Effector memory CD4-positive, alpha-beta T cell (primary cell): ENCODE results near the gene CCDC85C.

ENCODE experiments used
- DNase-seq, 3 donors: peaks; one replicate each; pipeline ENCODE4 v3.0.0-alpha.2; 2020
- H3K27ac ChIP-seq: 2 replicates; pipeline ENCODE4 v1.7.0; 2013; ENCODE audit warnings: mild to moderate bottlenecking, low read length, moderate library complexity; ENCODE audit not compliant: insufficient read depth, poor library complexity, severe bottlenecking
- H3K27me3 ChIP-seq: replicated peaks from 2 replicates; pipeline ENCODE4 v1.7.0; 2013; ENCODE audit warnings: mild to moderate bottlenecking, low read length; ENCODE audit not compliant: insufficient read depth, control insufficient read depth, poor library complexity, severe bottlenecking
- H3K36me3 ChIP-seq: 2 replicates; pipeline ENCODE4 v1.7.0; 2013; ENCODE audit warnings: mild to moderate bottlenecking, low read length, moderate library complexity; ENCODE audit not compliant: control insufficient read depth, insufficient read depth
- H3K4me1 ChIP-seq: 2 replicates; pipeline ENCODE4 v1.7.0; 2013; ENCODE audit warnings: low read length, mild to moderate bottlenecking; ENCODE audit not compliant: control insufficient read depth, insufficient read depth, poor library complexity, severe bottlenecking
- H3K4me3 ChIP-seq: 2 replicates; pipeline ENCODE4 v1.7.0; 2013; ENCODE audit warnings: low read length, low read depth, mild to moderate bottlenecking; ENCODE audit not compliant: insufficient read depth, poor library complexity, severe bottlenecking
- H3K9me3 ChIP-seq: 2 replicates; pipeline ENCODE4 v1.7.0; 2013; ENCODE audit warnings: mild to moderate bottlenecking, low read length, moderate library complexity; ENCODE audit not compliant: control insufficient read depth

Gene CCDC85C

GRCh38 chr14:99548871-99549515 lies 55.0 kb downstream of the CCDC85C start:
- Histone ChIP-seq H3K9me3 (no peaks in the 10 kb centered on the region), H3K27me3 (no peaks in the 10 kb centered on the region), H3K27ac (no peak overlapping the region), H3K4me3 (no peak overlapping the region), H3K36me3 (no peaks in the 10 kb centered on the region), H3K4me1 (no peaks in the 10 kb centered on the region)
- no peak for DNase-seq

GRCh38 chr14:99548255-99548654 lies 55.8 kb downstream of the CCDC85C start:
- no peak overlapping the region for H3K4me3 ChIP-seq
- no peak overlapping the region for H3K27ac ChIP-seq
- no peak for DNase-seq
- no peaks in the 10 kb centered on the region for H3K27me3 ChIP-seq
- H3K9me3 ChIP-seq, result no peaks in the 10 kb centered on the region
- H3K4me1 ChIP-seq, result no peaks in the 10 kb centered on the region
- H3K36me3 ChIP-seq, result no peaks in the 10 kb centered on the region

GRCh38 chr14:99546234-99546879 lies 57.6 kb downstream of the CCDC85C start:
- no peak for DNase-seq

GRCh38 chr14:99545586-99545985 lies 58.4 kb downstream of the CCDC85C start:
- Histone ChIP-seq H3K27ac (no peak overlapping the region), H3K27me3 (no peaks in the 10 kb centered on the region), H3K9me3 (no peaks in the 10 kb centered on the region), H3K36me3 (no peaks in the 10 kb centered on the region), H3K4me3 (no peak overlapping the region), H3K4me1 (no peaks in the 10 kb centered on the region)
- DNase-seq, result no peak

More at GRCh38 chr14:99546234-99546879, 57.6 kb downstream of the CCDC85C start:
- H3K9me3 ChIP-seq, result no peaks in the 10 kb centered on the region
- no peak overlapping the region for H3K4me3 ChIP-seq
- H3K27me3 ChIP-seq, result no peaks in the 10 kb centered on the region
- no peaks in the 10 kb centered on the region for H3K4me1 ChIP-seq
- H3K27ac ChIP-seq, result no peak overlapping the region
- no peaks in the 10 kb centered on the region for H3K36me3 ChIP-seq

- H3K9me3 ChIP-seq, result no peaks in the 10 kb centered on the region
- H3K27me3 ChIP-seq, result no peaks in the 10 kb centered on the region
- no peaks in the 10 kb centered on the region for H3K4me1 ChIP-seq
- DNase-seq, result no peak
- H3K27ac ChIP-seq, result no peak overlapping the region
- H3K36me3 ChIP-seq, result no peaks in the 10 kb centered on the region
- H3K4me3 ChIP-seq, result no peak overlapping the region
These were observed 59.0 kb downstream of the CCDC85C start for GRCh38 chr14:99544991-99545390.

- H3K9me3 ChIP-seq, result no peaks in the 10 kb centered on the region
- H3K27ac ChIP-seq, result no peak overlapping the region
- H3K4me1 ChIP-seq, result no peaks in the 10 kb centered on the region
- no peak for DNase-seq
- no peaks in the 10 kb centered on the region for H3K27me3 ChIP-seq
- H3K4me3 ChIP-seq, result no peak overlapping the region
- H3K36me3 ChIP-seq, result no peaks in the 10 kb centered on the region
These were observed 60.0 kb downstream of the CCDC85C start for GRCh38 chr14:99543985-99544384.

- H3K27ac ChIP-seq, result no peak overlapping the region
- no peak for DNase-seq
- H3K9me3 ChIP-seq, result no peaks in the 10 kb centered on the region
- no peaks in the 10 kb centered on the region for H3K27me3 ChIP-seq
- H3K36me3 ChIP-seq, result no peaks in the 10 kb centered on the region
- no peak overlapping the region for H3K4me3 ChIP-seq
- H3K4me1 ChIP-seq, result no peaks in the 10 kb centered on the region
These were observed 60.6 kb downstream of the CCDC85C start for GRCh38 chr14:99543370-99543769.

GRCh38 chr14:99542566-99542965 lies 61.4 kb downstream of the CCDC85C start:
- Histone ChIP-seq H3K9me3 (no peaks in the 10 kb centered on the region), H3K36me3 (no peaks in the 10 kb centered on the region), H3K27me3 (no peaks in the 10 kb centered on the region), H3K4me1 (no peaks in the 10 kb centered on the region), H3K4me3 (no peak overlapping the region), H3K27ac (no peak overlapping the region)
- no peak for DNase-seq

- H3K4me1 ChIP-seq, result no peaks in the 10 kb centered on the region
- H3K27ac ChIP-seq, result no peak overlapping the region
- no peaks in the 10 kb centered on the region for H3K36me3 ChIP-seq
- no peak for DNase-seq
- no peaks in the 10 kb centered on the region for H3K27me3 ChIP-seq
- H3K4me3 ChIP-seq, result no peak overlapping the region
- no peaks in the 10 kb centered on the region for H3K9me3 ChIP-seq
These were observed 62.1 kb downstream of the CCDC85C start for GRCh38 chr14:99541677-99542470.

- Histone ChIP-seq H3K27ac (no peak overlapping the region), H3K4me1 (no peaks in the 10 kb centered on the region), H3K9me3 (no peaks in the 10 kb centered on the region), H3K27me3 (no peaks in the 10 kb centered on the region), H3K4me3 (no peak overlapping the region), H3K36me3 (no peaks in the 10 kb centered on the region)
- no peak for DNase-seq
These were observed 62.8 kb downstream of the CCDC85C start for GRCh38 chr14:99541211-99541610.
